NCI-H1930 (cell line): ENCODE measurements around the gene PHACTR2.
"Not testable (repeated sequence)": the region's sequence is repeated elsewhere in the genome, so short reads cannot be mapped to it uniquely, and the experiment has no call there.

Experiments used
- DNase-seq, 2 experiments: peaks; one replicate each; lab custom pipeline; 2025; lab: John Stamatoyannopoulos, UW

The PHACTR2 gene

GRCh38 chr6:143766185-143766553 lies 88.4 kb downstream of the PHACTR2 start:
- DNase-seq = no peak

GRCh38 chr6:143767433-143767832 lies 89.7 kb downstream of the PHACTR2 start:
- DNase-seq = no peak

- DNase-seq = no peak
Measured at GRCh38 chr6:143772116-143773086, 94.6 kb downstream of the PHACTR2 start.

GRCh38 chr6:143773506-143774150 lies 95.9 kb downstream of the PHACTR2 start:
- DNase-seq = no peak

GRCh38 chr6:143774347-143774746 lies 96.6 kb downstream of the PHACTR2 start:
- no peak for DNase-seq

- no peak for DNase-seq
Measured at GRCh38 chr6:143775336-143775735, 97.6 kb downstream of the PHACTR2 start.

GRCh38 chr6:143778926-143779325 lies 101.2 kb downstream of the PHACTR2 start:
- no peak for DNase-seq

- no peak for DNase-seq
Measured at GRCh38 chr6:143782481-143782880, 104.7 kb downstream of the PHACTR2 start.

GRCh38 chr6:143783077-143783476 lies 105.3 kb downstream of the PHACTR2 start:
- no peak for DNase-seq

- DNase-seq = no peak
Measured at GRCh38 chr6:143784316-143784715, 106.6 kb downstream of the PHACTR2 start.

- DNase-seq = not testable (repeated sequence)
Measured at GRCh38 chr6:143786371-143786770, 108.6 kb downstream of the PHACTR2 start.

GRCh38 chr6:143792402-143793279 lies 114.9 kb downstream of the PHACTR2 start:
- DNase-seq = no peak

GRCh38 chr6:143793280-143793619 lies 115.5 kb downstream of the PHACTR2 start:
- no peak for DNase-seq

- not testable (repeated sequence) for DNase-seq
Measured at GRCh38 chr6:143796551-143796950, 118.8 kb downstream of the PHACTR2 start.

GRCh38 chr6:143798487-143798886 lies 120.7 kb downstream of the PHACTR2 start:
- DNase-seq = not testable (repeated sequence)

- no peak for DNase-seq
Measured at GRCh38 chr6:143802833-143803565, 125.2 kb downstream of the PHACTR2 start.

GRCh38 chr6:143803769-143804568 lies 126.2 kb downstream of the PHACTR2 start:
- no peak for DNase-seq

- no peak for DNase-seq
Measured at GRCh38 chr6:143804835-143805239, 127.1 kb downstream of the PHACTR2 start.

- no peak for DNase-seq
Measured at GRCh38 chr6:143806282-143807102, 128.7 kb downstream of the PHACTR2 start.
